CD14-positive monocyte (primary cell): ENCODE data around the gene TMEM151B. TPM values are rescaled to one million over a fixed set of nuclear protein-coding genes. Genes with fewer than 3 reads are reported as not detected.
A peak's percentile ranks its signal among the peaks of the same experiment; 100 is the strongest.

Experiments
- DNase-seq, 3 donors: peaks; one replicate each; pipeline ENCODE4 v3.0.0-alpha.2; 2011 to 2022
- H2AFZ ChIP-seq: 2 replicates; pipeline ENCODE4 v1.6.0; 2012; ENCODE audit warnings: mild to moderate bottlenecking, low read depth, low read length, inconsistent platforms; ENCODE audit not compliant: insufficient read depth, poor library complexity, severe bottlenecking
- H3K27ac ChIP-seq, 2 donors: 1 replicate in 1 of 2; 2 replicates in 1 of 2; pipeline ENCODE4 v1.5.1; 2012 to 2013; ENCODE audit warnings: low read length in 2 of 2, control low read depth in 1 of 2, inconsistent platforms in 1 of 2, low read depth in 1 of 2, mild to moderate bottlenecking in 1 of 2
- H3K27me3 ChIP-seq, 2 donors: one replicate each; pipeline versions ENCODE4 v1.6.0 to v1.6.1; 2011 to 2013; ENCODE audit warnings: low read length in 2 of 2; ENCODE audit not compliant: control insufficient read depth in 2 of 2, insufficient read depth in 2 of 2
- H3K36me3 ChIP-seq, 2 donors: replicated peaks in 1 of 2; 1 replicate in 1 of 2; 2 replicates in 1 of 2; pipeline versions ENCODE4 v1.5.1 to v1.6.1; 2012 to 2013; ENCODE audit warnings: low read length in 2 of 2, control low read depth in 1 of 2, inconsistent platforms in 1 of 2, mild to moderate bottlenecking in 1 of 2; ENCODE audit not compliant: insufficient read depth in 2 of 2, control insufficient read depth in 1 of 2
- H3K4me1 ChIP-seq, 2 donors: 1 replicate in 1 of 2; 2 replicates in 1 of 2; pipeline versions ENCODE4 v1.5.1 to v1.6.1; 2012 to 2013; ENCODE audit warnings: low read length in 2 of 2, control low read depth in 1 of 2, inconsistent platforms in 1 of 2, mild to moderate bottlenecking in 1 of 2, moderate library complexity in 1 of 2; ENCODE audit not compliant: insufficient read depth in 2 of 2, control insufficient read depth in 1 of 2
- H3K4me2 ChIP-seq: replicated peaks from 2 replicates; pipeline ENCODE3; 2012; ENCODE audit warnings: low read length, moderate library complexity, mild to moderate bottlenecking; ENCODE audit not compliant: poor library complexity, severe bottlenecking; ENCODE audit errors: extremely low read depth
- H3K4me3 ChIP-seq, 3 experiments: fragments of 200-600 bp in 1 of 3; sonication (generic) in 1 of 3; replicated peaks in 1 of 3; 1 replicate in 2 of 3; 2 replicates in 1 of 3; pipeline ENCODE4 v1.5.1; 2011 to 2013; ENCODE audit warnings: low read length in 3 of 3, mild to moderate bottlenecking in 3 of 3, control low read depth in 2 of 3, low read depth in 2 of 3, inconsistent platforms in 1 of 3, moderate library complexity in 1 of 3
- H3K79me2 ChIP-seq: 2 replicates; pipeline ENCODE4 v1.6.0; 2012; ENCODE audit warnings: mild to moderate bottlenecking, control low read depth, inconsistent platforms, low read length, moderate library complexity; ENCODE audit not compliant: insufficient read depth
- H3K9ac ChIP-seq: 2 replicates; pipeline ENCODE4 v1.6.0; 2017; ENCODE audit warnings: low read length, mild to moderate bottlenecking; ENCODE audit not compliant: insufficient read depth, poor library complexity, severe bottlenecking
- H3K9me3 ChIP-seq, 2 donors: replicated peaks in 1 of 2; 1 replicate in 1 of 2; 2 replicates in 1 of 2; pipeline versions ENCODE4 v1.5.1 to v1.6.1; 2012 to 2013; ENCODE audit warnings: low read length in 2 of 2, control low read depth in 1 of 2; ENCODE audit not compliant: control insufficient read depth in 1 of 2, insufficient read depth in 1 of 2
- H4K20me1 ChIP-seq: 2 replicates; pipeline ENCODE4 v1.6.0; 2012; ENCODE audit warnings: mild to moderate bottlenecking, low read length, control low read depth, moderate library complexity; ENCODE audit not compliant: insufficient read depth
- H3K27ac Mint-ChIP-seq, 7 donors: one replicate each; pipeline ENCODE4 v1.8.0; 2020; ENCODE audit warnings: mild to moderate bottlenecking in 7 of 7, mixed read lengths in 7 of 7, moderate library complexity in 6 of 7, inconsistent platforms in 2 of 7
- H3K27me3 Mint-ChIP-seq, 3 donors: one replicate each; pipeline ENCODE4 v1.8.0; 2021 to 2022; ENCODE audit warnings: low read depth in 3 of 3, mild to moderate bottlenecking in 3 of 3, mixed read lengths in 3 of 3, moderate library complexity in 3 of 3, inconsistent platforms in 1 of 3
- H3K36me3 Mint-ChIP-seq, 2 donors: one replicate each; pipeline ENCODE4 v1.8.0; 2020; ENCODE audit warnings: mixed read lengths in 2 of 2, inconsistent platforms in 1 of 2, mild to moderate bottlenecking in 1 of 2
- H3K4me1 Mint-ChIP-seq: one replicate; pipeline ENCODE4 v1.8.0; 2020; ENCODE audit warnings: mild to moderate bottlenecking, mixed read lengths
- H3K4me3 Mint-ChIP-seq, 2 donors: one replicate each; pipeline ENCODE4 v1.8.0; 2020; ENCODE audit warnings: mild to moderate bottlenecking in 2 of 2, mixed read lengths in 2 of 2, moderate library complexity in 1 of 2
- H3K9me3 Mint-ChIP-seq, 7 donors: one replicate each; pipeline ENCODE4 v1.8.0; 2020 to 2022; ENCODE audit warnings: mixed read lengths in 7 of 7, mild to moderate bottlenecking in 6 of 7, moderate library complexity in 6 of 7, inconsistent platforms in 2 of 7
- WGBS: methylation state at CpG from one replicate; pipeline ENCODE4 v1.1.5; 2013; ENCODE audit warnings: missing lambda C conversion rate; ENCODE audit not compliant: insufficient coverage; 5-methylcytosine and 5-hydroxymethylcytosine counted together
- intact Hi-C, 2 donors: fragments of 100-400 bp; cut with micrococcal nuclease; formaldehyde crosslinking; loops; one replicate each; pipeline versions ENCODE4 v1.15.0 to v1.15.1; 2023
- polyA plus RNA-seq, 3 donors: library from polyadenylated mRNA; depleted of rRNA in 1 of 3; unstranded in 2 of 3; stranded (reverse) in 1 of 3; fragments of 300-500 nt in 2 of 3; fragments of >200 nt in 1 of 3; fragmentation: Illumina TruSeq in 2 of 3; gene quantifications; 1 replicate in 2 of 3; 2 replicates in 1 of 3; pipeline ENCODE4 v1.2.3, GENCODE V29; 2012 to 2021
- TF ChIP-seq, protein P1 (sequence below): fragments of 200-600 bp; IDR thresholded peaks from one replicate; pipeline ENCODE4 v1.8.0; 2022; ENCODE audit warnings: antibody characterized with exemption, mild to moderate bottlenecking

TMEM151B gene
- polyA plus RNA-seq, 3 donors = not detected

DNA sequence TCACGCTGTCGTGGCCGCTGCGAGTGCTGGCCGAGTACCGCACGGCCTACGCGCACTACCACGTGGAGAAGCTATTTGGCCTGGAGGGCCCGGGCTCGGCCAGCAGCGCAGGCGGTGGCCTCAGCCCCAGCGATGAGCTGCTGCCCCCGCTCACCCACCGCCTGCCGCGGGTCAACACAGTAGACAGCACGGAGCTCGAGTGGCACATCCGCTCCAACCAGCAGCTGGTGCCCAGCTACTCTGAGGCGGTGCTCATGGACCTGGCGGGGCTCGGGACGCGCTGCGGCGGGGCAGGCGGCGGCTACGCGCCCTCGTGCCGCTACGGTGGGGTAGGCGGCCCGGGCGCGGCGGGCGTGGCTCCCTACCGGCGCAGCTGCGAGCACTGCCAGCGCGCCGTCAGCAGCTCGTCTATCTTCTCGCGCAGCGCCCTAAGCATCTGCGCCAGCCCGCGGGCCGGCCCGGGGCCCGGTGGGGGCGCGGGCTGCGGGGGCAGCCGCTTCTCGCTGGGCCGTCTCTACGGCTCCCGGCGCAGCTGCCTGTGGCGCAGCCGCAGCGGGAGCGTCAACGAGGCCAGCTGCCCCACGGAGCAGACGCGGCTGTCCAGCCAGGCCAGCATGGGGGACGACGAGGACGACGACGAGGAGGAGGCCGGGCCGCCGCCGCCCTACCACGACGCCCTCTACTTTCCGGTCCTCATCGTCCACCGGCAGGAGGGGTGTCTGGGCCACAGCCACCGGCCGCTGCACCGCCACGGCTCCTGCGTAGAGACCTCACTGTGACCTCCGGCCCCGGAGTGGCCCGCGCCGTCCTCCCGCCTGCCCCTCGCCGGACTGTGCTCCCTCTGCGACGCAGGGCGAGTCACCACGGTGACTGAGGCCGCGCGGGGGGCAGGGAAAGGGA is 5.7 kb downstream of the TMEM151B start:
- Mint-ChIP-seq H3K27me3 (peaks cover 61 to 93% (median 77%) of the 10 kb centered on the region in 3 donors), H3K27ac (no peak overlapping the region), H3K36me3 (peaks cover 0 to 5% of the 10 kb centered on the region in 2 donors), H3K4me1 (peaks cover 9% of the 10 kb centered on the region), H3K9me3 (peaks cover 0 to 15% (median 4%) of the 10 kb centered on the region in 7 donors), H3K4me3 (peak overlapping the region in 1 of 2 donors; percentile 62)
- peaks cover 33 to 90% of the 10 kb centered on the region in 2 donors for H3K27me3 ChIP-seq
- H3K79me2 ChIP-seq = no peaks in the 10 kb centered on the region
- H3K4me1 ChIP-seq = peaks cover 0 to 7% of the 10 kb centered on the region in 2 donors
- no peak overlapping the region for H3K4me3 ChIP-seq
- no peak overlapping the region for H2AFZ ChIP-seq
- no peaks in the 10 kb centered on the region for H4K20me1 ChIP-seq
- TF ChIP-seq, protein P1, sequence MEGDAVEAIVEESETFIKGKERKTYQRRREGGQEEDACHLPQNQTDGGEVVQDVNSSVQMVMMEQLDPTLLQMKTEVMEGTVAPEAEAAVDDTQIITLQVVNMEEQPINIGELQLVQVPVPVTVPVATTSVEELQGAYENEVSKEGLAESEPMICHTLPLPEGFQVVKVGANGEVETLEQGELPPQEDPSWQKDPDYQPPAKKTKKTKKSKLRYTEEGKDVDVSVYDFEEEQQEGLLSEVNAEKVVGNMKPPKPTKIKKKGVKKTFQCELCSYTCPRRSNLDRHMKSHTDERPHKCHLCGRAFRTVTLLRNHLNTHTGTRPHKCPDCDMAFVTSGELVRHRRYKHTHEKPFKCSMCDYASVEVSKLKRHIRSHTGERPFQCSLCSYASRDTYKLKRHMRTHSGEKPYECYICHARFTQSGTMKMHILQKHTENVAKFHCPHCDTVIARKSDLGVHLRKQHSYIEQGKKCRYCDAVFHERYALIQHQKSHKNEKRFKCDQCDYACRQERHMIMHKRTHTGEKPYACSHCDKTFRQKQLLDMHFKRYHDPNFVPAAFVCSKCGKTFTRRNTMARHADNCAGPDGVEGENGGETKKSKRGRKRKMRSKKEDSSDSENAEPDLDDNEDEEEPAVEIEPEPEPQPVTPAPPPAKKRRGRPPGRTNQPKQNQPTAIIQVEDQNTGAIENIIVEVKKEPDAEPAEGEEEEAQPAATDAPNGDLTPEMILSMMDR = no peak
- H3K9ac ChIP-seq = no peak overlapping the region
- intact Hi-C loops = no loop called here
- DNase-seq = no peak
- no peak overlapping the region for H3K4me2 ChIP-seq
- H3K36me3 ChIP-seq = no peaks in the 10 kb centered on the region
- peaks cover 0 to 14% of the 10 kb centered on the region in 2 donors for H3K9me3 ChIP-seq
- 13% methylated on average over 105 of the region's 109 CpGs for WGBS
- H3K27ac ChIP-seq = no peak overlapping the region

DNA sequence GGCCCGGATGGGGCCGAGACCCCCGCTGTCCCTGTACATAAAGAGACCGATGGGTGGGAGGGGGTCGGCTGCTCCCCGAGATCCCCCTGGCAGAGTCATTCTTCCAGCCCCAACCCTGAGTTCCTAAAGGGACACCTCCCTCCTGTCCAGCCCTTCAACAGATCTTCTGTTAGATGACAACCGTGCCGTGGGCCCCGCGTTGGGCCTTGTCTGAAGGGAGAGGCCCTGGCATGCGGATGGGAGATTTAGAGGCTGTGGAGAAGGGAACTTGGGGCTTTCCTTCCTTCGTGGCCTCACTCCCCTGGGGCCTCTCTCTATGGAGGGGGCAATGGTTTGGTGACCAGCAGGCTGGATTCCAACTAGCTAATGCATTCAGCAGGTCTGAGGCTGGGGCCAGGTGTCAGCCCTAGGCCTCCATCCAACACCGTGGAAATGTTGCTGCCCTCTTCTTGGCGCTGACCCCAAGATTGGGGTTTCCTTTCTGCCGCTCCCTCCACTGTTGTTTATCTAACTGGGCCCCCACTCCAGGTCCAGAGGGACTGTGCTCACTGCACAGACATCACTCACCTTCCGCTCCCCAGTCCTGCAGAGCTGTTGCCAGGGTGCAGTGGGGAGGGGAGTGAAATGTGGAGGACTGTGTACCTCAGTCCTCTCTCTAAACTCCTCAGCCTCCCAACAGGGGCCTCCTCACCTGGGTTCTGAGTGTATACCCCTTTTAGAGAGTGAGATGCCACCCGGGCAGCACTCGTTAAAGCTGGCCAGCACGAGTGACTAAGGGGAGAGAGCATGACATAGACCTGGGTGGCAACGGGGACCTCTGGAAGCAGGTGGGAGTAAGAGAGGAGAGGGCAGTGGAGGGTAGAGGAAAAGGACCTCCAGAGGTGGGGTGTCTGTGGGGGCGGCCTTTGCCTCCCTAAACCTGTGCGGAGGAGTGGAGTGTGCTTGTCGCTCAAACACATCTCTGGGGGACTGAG is 6.7 kb downstream of the TMEM151B start:
- Mint-ChIP-seq H3K27ac (no peak overlapping the region), H3K27me3 (peaks cover 52 to 85% (median 68%) of the 10 kb centered on the region in 3 donors), H3K9me3 (peaks cover 0 to 10% (median 0%) of the 10 kb centered on the region in 7 donors), H3K4me3 (peak overlapping the region in 1 of 2 donors; percentile 79), H3K4me1 (peaks cover 8% of the 10 kb centered on the region), H3K36me3 (peaks cover 0 to 4% of the 10 kb centered on the region in 2 donors)
- no peak for DNase-seq
- TF ChIP-seq, protein P1 = no peak
- Histone ChIP-seq H3K27me3 (peaks cover 23 to 82% of the 10 kb centered on the region in 2 donors), H3K4me3 (no peak overlapping the region), H3K9me3 (peaks cover 0 to 5% of the 10 kb centered on the region in 2 donors), H3K9ac (no peak overlapping the region), H4K20me1 (no peaks in the 10 kb centered on the region), H3K79me2 (no peaks in the 10 kb centered on the region), H3K4me2 (no peak overlapping the region), H3K36me3 (no peaks in the 10 kb centered on the region), H2AFZ (no peak overlapping the region), H3K27ac (no peak overlapping the region), H3K4me1 (peaks cover 0 to 7% of the 10 kb centered on the region in 2 donors)
- WGBS = 77% methylated on average over 10 of the region's 23 CpGs
- intact Hi-C loops = no loop called here
